ENCODE results near the gene CRHR1. TPM values are rescaled to one million over a fixed set of nuclear protein-coding genes. Genes with fewer than 3 reads are reported as not detected.

CRHR1 gene
- total RNA-seq, 2 donors from 2014 or later = not detected

GRCh38 chr17:45839442-45839841, 55.3 kb downstream of the CRHR1 start:
- Histone ChIP-seq H3K9me3 (no peaks in the 10 kb centered on the region), H3K4me1 (ENCODE audit: control insufficient read depth in 1 of 2, low read depth in 2 of 2) (no peaks in the 10 kb centered on the region), H3K36me3 (no peaks in the 10 kb centered on the region), H3K27me3 (replicated peaks; ENCODE audit: insufficient read depth) (no peaks in the 10 kb centered on the region), H3K27ac (no peak overlapping the region), H3K4me3 (no peak overlapping the region)
- DNase-seq (ENCODE audit: low spot score) (no peak), ATAC-seq (ENCODE audit: insufficient number of reproducible peaks, low FRiP score, low read depth) (no peak)
- no peak for TF ChIP-seq CTCF (IDR thresholded peaks at IDR 0.05)

- Histone ChIP-seq H3K27ac (no peak overlapping the region), H3K27me3 (replicated peaks; ENCODE audit: insufficient read depth) (no peaks in the 10 kb centered on the region), H3K9me3 (no peaks in the 10 kb centered on the region), H3K36me3 (no peaks in the 10 kb centered on the region), H3K4me1 (ENCODE audit: control insufficient read depth in 1 of 2, low read depth in 2 of 2) (no peaks in the 10 kb centered on the region), H3K4me3 (no peak overlapping the region)
- no peak for DNase-seq (ENCODE audit: low spot score)
- ATAC-seq (ENCODE audit: insufficient number of reproducible peaks, low FRiP score, low read depth) = no peak
- no peak for TF ChIP-seq CTCF (IDR thresholded peaks at IDR 0.05)
Measured at GRCh38 chr17:45841186-45841585, 57.1 kb downstream of the CRHR1 start.

- TF ChIP-seq CTCF (IDR thresholded peaks at IDR 0.05) = no peak
- no peak for ATAC-seq (ENCODE audit: insufficient number of reproducible peaks, low FRiP score, low read depth)
Measured at GRCh38 chr17:45841883-45842525, 57.9 kb downstream of the CRHR1 start.

GRCh38 chr17:45843722-45844121, 59.6 kb downstream of the CRHR1 start:
- Histone ChIP-seq H3K4me3 (no peak overlapping the region), H3K4me1 (ENCODE audit: control insufficient read depth in 1 of 2, low read depth in 2 of 2) (no peaks in the 10 kb centered on the region), H3K9me3 (no peaks in the 10 kb centered on the region), H3K27me3 (replicated peaks; ENCODE audit: insufficient read depth) (no peaks in the 10 kb centered on the region), H3K36me3 (no peaks in the 10 kb centered on the region), H3K27ac (no peak overlapping the region)
- TF ChIP-seq CTCF (IDR thresholded peaks at IDR 0.05) = no peak
- ATAC-seq (ENCODE audit: insufficient number of reproducible peaks, low FRiP score, low read depth) (no peak), DNase-seq (ENCODE audit: low spot score) (no peak)

More at GRCh38 chr17:45841883-45842525, 57.9 kb downstream of the CRHR1 start:
- no peak for DNase-seq (ENCODE audit: low spot score)
- Histone ChIP-seq H3K4me1 (ENCODE audit: control insufficient read depth in 1 of 2, low read depth in 2 of 2) (no peaks in the 10 kb centered on the region), H3K36me3 (no peaks in the 10 kb centered on the region), H3K4me3 (no peak overlapping the region), H3K27me3 (replicated peaks; ENCODE audit: insufficient read depth) (no peaks in the 10 kb centered on the region), H3K9me3 (no peaks in the 10 kb centered on the region), H3K27ac (no peak overlapping the region)

- no peak for ATAC-seq (ENCODE audit: insufficient number of reproducible peaks, low FRiP score, low read depth)
- H3K4me3 ChIP-seq = no peak within 1 kb of the TSS
- TF ChIP-seq CTCF (IDR thresholded peaks at IDR 0.05) = no peak
- no peaks in the 10 kb centered on the region for H3K36me3 ChIP-seq
- H3K27ac ChIP-seq = no peak within 1 kb of the TSS
- no peaks in the 10 kb centered on the region for H3K4me1 ChIP-seq (ENCODE audit: control insufficient read depth in 1 of 2, low read depth in 2 of 2)
- H3K27me3 ChIP-seq (replicated peaks; ENCODE audit: insufficient read depth) = no peaks in the 10 kb centered on the region
- no peak for DNase-seq (ENCODE audit: low spot score)
- H3K9me3 ChIP-seq = no peaks in the 10 kb centered on the region
Measured at GRCh38 chr17:45844695-45845375, 60.7 kb downstream of the CRHR1 start, which contains the start of gene SPPL2C. Gene SPPL2C, plus strand, starts transcription at chr17:45844881. Its CDS starts 26 bp downstream, at chr17:45844907.
